Epithelial cell of esophagus (primary cell): ENCODE data around the gene PXMP2.

Experiments
- DNase-seq: peaks from one replicate; pipeline ENCODE4 v3.0.0; 2010; ENCODE audit warnings: low read depth
- H3K4me3 ChIP-seq: 2 replicates; pipeline ENCODE4 v1.5.1; 2011; ENCODE audit warnings: mild to moderate bottlenecking, low read length, control low read depth
- CTCF ChIP-seq: IDR thresholded peaks from 2 replicates; pipeline ENCODE4 v1.5.1; 2011; ENCODE audit warnings: low read depth, mild to moderate bottlenecking, low read length, control low read depth, inconsistent platforms; ENCODE audit not compliant: insufficient read depth; ENCODE audit errors: missing control alignments

The PXMP2 gene

GRCh38 chr12:132653567-132654290 lies 33.7 kb upstream of the PXMP2 start:
- DNase-seq, result no peak
- no peak for TF ChIP-seq CTCF
- no peak overlapping the region for H3K4me3 ChIP-seq

- H3K4me3 ChIP-seq, result no peak overlapping the region
- no peak for TF ChIP-seq CTCF
- peak; percentile 9 for DNase-seq
Measured at GRCh38 chr12:132657004-132657727, 30.2 kb upstream of the PXMP2 start.

- TF ChIP-seq CTCF, result no peak
- H3K4me3 ChIP-seq, result no peak overlapping the region
Measured at GRCh38 chr12:132658149-132658894, 29.1 kb upstream of the PXMP2 start.

GRCh38 chr12:132659146-132659545 lies 28.2 kb upstream of the PXMP2 start:
- no peak for TF ChIP-seq CTCF
- no peak overlapping the region for H3K4me3 ChIP-seq
- no peak for DNase-seq

More at GRCh38 chr12:132658149-132658894, 29.1 kb upstream of the PXMP2 start:
- no peak for DNase-seq

- TF ChIP-seq CTCF, result no peak
- H3K4me3 ChIP-seq, result no peak overlapping the region
- DNase-seq, result no peak
Measured at GRCh38 chr12:132660052-132660451, 27.3 kb upstream of the PXMP2 start.

GRCh38 chr12:132660996-132661395 lies 26.4 kb upstream of the PXMP2 start:
- no peak for TF ChIP-seq CTCF
- DNase-seq, result no peak
- H3K4me3 ChIP-seq, result no peak overlapping the region
